Activated T-cell treated with anti-CD3 and anti-CD28 coated beads, Interleukin-2, amount 50 U/mL, for 4 hours (primary cell): ENCODE results near the gene PPP1CC. TPM values are rescaled to one million over a fixed set of nuclear protein-coding genes. Genes with fewer than 3 reads are reported as not detected.

Experiments used
- ATAC-seq, 2 donors: fragments of 200-7000 bp; cut with Tn5 transposase; one replicate each; pipeline ENCODE4 v1.10.0; 2021
- DNase-seq: peaks from one replicate; pipeline ENCODE4 v3.0.0-alpha.2; 2020
- H3K27me3 Mint-ChIP-seq: one replicate; pipeline ENCODE4 v1.8.0; 2021; ENCODE audit warnings: low read depth, mixed read lengths
- H3K36me3 Mint-ChIP-seq: one replicate; pipeline ENCODE4 v1.8.0; 2022; ENCODE audit warnings: mixed read lengths; ENCODE audit not compliant: insufficient read depth
- H3K4me1 Mint-ChIP-seq: one replicate; pipeline ENCODE4 v1.8.0; 2021; ENCODE audit warnings: low read depth, mixed read lengths
- H3K4me3 Mint-ChIP-seq: one replicate; pipeline ENCODE4 v1.8.0; 2021; ENCODE audit warnings: mild to moderate bottlenecking, moderate library complexity, mixed read lengths
- H3K9me3 Mint-ChIP-seq: one replicate; pipeline ENCODE4 v1.8.0; 2021; ENCODE audit warnings: mixed read lengths
- total RNA-seq, 3 donors: library from RNA; stranded (reverse); gene quantifications; one replicate each; pipeline ENCODE4 v1.2.1, GENCODE V29; 2021

Gene PPP1CC
- total RNA-seq, 3 donors from 2014 or later: 345 to 413 (median 354) TPM

- no peaks in the 10 kb centered on the region for H3K36me3 Mint-ChIP-seq
- ATAC-seq (no peak), DNase-seq (no peak)
- no peak overlapping the region for H3K4me3 Mint-ChIP-seq
- H3K4me1 Mint-ChIP-seq: peaks cover 11% of the 10 kb centered on the region
- no peaks in the 10 kb centered on the region for H3K27me3 Mint-ChIP-seq
- no peaks in the 10 kb centered on the region for H3K9me3 Mint-ChIP-seq
These were observed 46.4 kb downstream of the PPP1CC start for GRCh38 chr12:110696283-110696682.

- Mint-ChIP-seq H3K9me3 (no peaks in the 10 kb centered on the region), H3K27me3 (no peaks in the 10 kb centered on the region), H3K4me1 (peaks cover 23% of the 10 kb centered on the region), H3K4me3 (no peak overlapping the region), H3K36me3 (no peaks in the 10 kb centered on the region)
- ATAC-seq (no peak), DNase-seq (no peak)
These were observed 48.3 kb downstream of the PPP1CC start for GRCh38 chr12:110694330-110694901.

GRCh38 chr12:110693731-110694130 is 49.0 kb downstream of the PPP1CC start:
- H3K27me3 Mint-ChIP-seq: no peaks in the 10 kb centered on the region
- H3K36me3 Mint-ChIP-seq: no peaks in the 10 kb centered on the region
- DNase-seq (no peak), ATAC-seq (no peak)
- H3K4me1 Mint-ChIP-seq: peaks cover 24% of the 10 kb centered on the region
- no peaks in the 10 kb centered on the region for H3K9me3 Mint-ChIP-seq
- H3K4me3 Mint-ChIP-seq: no peak overlapping the region

GRCh38 chr12:110690127-110690430 is 52.6 kb downstream of the PPP1CC start:
- ATAC-seq: no peak
- no peaks in the 10 kb centered on the region for H3K9me3 Mint-ChIP-seq
- H3K4me1 Mint-ChIP-seq: peaks cover 33% of the 10 kb centered on the region
- no peak for DNase-seq
- peak overlapping the region; percentile 89 for H3K4me3 Mint-ChIP-seq
- peaks cover 2% of the 10 kb centered on the region for H3K36me3 Mint-ChIP-seq
- H3K27me3 Mint-ChIP-seq: no peaks in the 10 kb centered on the region

GRCh38 chr12:110689281-110690126 is 53.2 kb downstream of the PPP1CC start:
- Mint-ChIP-seq H3K4me3 (peak overlapping the region; percentile 89), H3K27me3 (no peaks in the 10 kb centered on the region), H3K9me3 (no peaks in the 10 kb centered on the region), H3K4me1 (peaks cover 33% of the 10 kb centered on the region), H3K36me3 (peaks cover 2% of the 10 kb centered on the region)
- peak; percentile 13 for DNase-seq
- peak; percentile 76 to 78 for ATAC-seq

- Mint-ChIP-seq H3K4me3 (peak within 1 kb of the TSS; percentile 89), H3K4me1 (peaks cover 31% of the 10 kb centered on the region), H3K36me3 (peaks cover 2% of the 10 kb centered on the region), H3K9me3 (no peaks in the 10 kb centered on the region), H3K27me3 (no peaks in the 10 kb centered on the region)
- DNase-seq: peak; percentile 11
- ATAC-seq: peak; percentile 72
These were observed 54.0 kb downstream of the PPP1CC start, which contains the start of gene HVCN1 for GRCh38 chr12:110688446-110689280. Gene HVCN1, minus strand, starts transcription at chr12:110689115. Its CDS starts 5,870 bp downstream, at chr12:110683245.

- DNase-seq: no peak
- no peaks in the 10 kb centered on the region for H3K9me3 Mint-ChIP-seq
- H3K4me1 Mint-ChIP-seq: peaks cover 30% of the 10 kb centered on the region
- peaks cover 6% of the 10 kb centered on the region for H3K36me3 Mint-ChIP-seq
- ATAC-seq: no peak
- no peaks in the 10 kb centered on the region for H3K27me3 Mint-ChIP-seq
- peak overlapping the region; percentile 79 for H3K4me3 Mint-ChIP-seq
These were observed 55.1 kb downstream of the PPP1CC start for GRCh38 chr12:110687396-110688169.

- peaks cover 31% of the 10 kb centered on the region for H3K4me1 Mint-ChIP-seq
- peak overlapping the region; percentile 53 for H3K4me3 Mint-ChIP-seq
- ATAC-seq (no peak), DNase-seq (no peak)
- H3K9me3 Mint-ChIP-seq: no peaks in the 10 kb centered on the region
- H3K36me3 Mint-ChIP-seq: peaks cover 6% of the 10 kb centered on the region
- no peaks in the 10 kb centered on the region for H3K27me3 Mint-ChIP-seq
These were observed 56.3 kb downstream of the PPP1CC start for GRCh38 chr12:110686294-110686903.

GRCh38 chr12:110684312-110684836 is 58.3 kb downstream of the PPP1CC start:
- H3K4me3 Mint-ChIP-seq: no peak overlapping the region
- H3K27me3 Mint-ChIP-seq: no peaks in the 10 kb centered on the region
- peaks cover 6% of the 10 kb centered on the region for H3K36me3 Mint-ChIP-seq
- DNase-seq: no peak
- no peak for ATAC-seq
- H3K4me1 Mint-ChIP-seq: peaks cover 23% of the 10 kb centered on the region
- no peaks in the 10 kb centered on the region for H3K9me3 Mint-ChIP-seq

- DNase-seq: no peak
- Mint-ChIP-seq H3K4me1 (peaks cover 22% of the 10 kb centered on the region), H3K4me3 (no peak overlapping the region), H3K36me3 (peaks cover 6% of the 10 kb centered on the region), H3K27me3 (no peaks in the 10 kb centered on the region), H3K9me3 (no peaks in the 10 kb centered on the region)
- no peak for ATAC-seq
These were observed 58.8 kb downstream of the PPP1CC start for GRCh38 chr12:110683888-110684287.

- DNase-seq: no peak
- no peak overlapping the region for H3K4me3 Mint-ChIP-seq
- H3K36me3 Mint-ChIP-seq: peaks cover 6% of the 10 kb centered on the region
- peaks cover 30% of the 10 kb centered on the region for H3K4me1 Mint-ChIP-seq
- no peaks in the 10 kb centered on the region for H3K9me3 Mint-ChIP-seq
- ATAC-seq: no peak
- H3K27me3 Mint-ChIP-seq: no peaks in the 10 kb centered on the region
These were observed 62.7 kb downstream of the PPP1CC start for GRCh38 chr12:110680032-110680431.

GRCh38 chr12:110679201-110679600 is 63.5 kb downstream of the PPP1CC start:
- ATAC-seq: no peak

GRCh38 chr12:110677982-110678381 is 64.7 kb downstream of the PPP1CC start:
- Mint-ChIP-seq H3K27me3 (no peaks in the 10 kb centered on the region), H3K36me3 (peaks cover 9% of the 10 kb centered on the region), H3K4me1 (peaks cover 32% of the 10 kb centered on the region), H3K9me3 (peaks cover 4% of the 10 kb centered on the region), H3K4me3 (no peak overlapping the region)
- DNase-seq (no peak), ATAC-seq (peak in 1 of 2 donors; percentile 14)

More at GRCh38 chr12:110679201-110679600, 63.5 kb downstream of the PPP1CC start:
- Mint-ChIP-seq H3K4me1 (peaks cover 32% of the 10 kb centered on the region), H3K4me3 (no peak overlapping the region), H3K9me3 (peaks cover 4% of the 10 kb centered on the region), H3K36me3 (peaks cover 9% of the 10 kb centered on the region), H3K27me3 (no peaks in the 10 kb centered on the region)
- DNase-seq: no peak
